AG20443 (cell line): Measurements from ENCODE around the gene FLNC.

ENCODE experiments used
- DNase-seq: peaks from one replicate; pipeline ENCODE4 v3.0.0; 2012; ENCODE audit warnings: low spot score, mixed read lengths

The FLNC gene

GRCh38 chr7:128878226-128879105 is 48.3 kb downstream of the FLNC start:
- no peak for DNase-seq

- no peak for DNase-seq
Measured at GRCh38 chr7:128879461-128879938, 49.3 kb downstream of the FLNC start.

GRCh38 chr7:128879939-128880746 is 49.9 kb downstream of the FLNC start:
- DNase-seq, result peak; percentile 94

GRCh38 chr7:128880791-128881457 is 50.7 kb downstream of the FLNC start:
- no peak for DNase-seq

GRCh38 chr7:128881458-128882125 is 51.4 kb downstream of the FLNC start:
- no peak for DNase-seq

- no peak for DNase-seq
Measured at GRCh38 chr7:128882134-128882533, 51.9 kb downstream of the FLNC start.

GRCh38 chr7:128883622-128884448 is 53.6 kb downstream of the FLNC start:
- DNase-seq, result peak; percentile 94

GRCh38 chr7:128884561-128885369 is 54.6 kb downstream of the FLNC start:
- DNase-seq, result no peak

- DNase-seq, result no peak
Measured at GRCh38 chr7:128885370-128886187, 55.4 kb downstream of the FLNC start.

- DNase-seq, result no peak
Measured at GRCh38 chr7:128886391-128887168, 56.4 kb downstream of the FLNC start.

GRCh38 chr7:128887169-128888038 is 57.2 kb downstream of the FLNC start:
- DNase-seq, result no peak

- no peak for DNase-seq
Measured at GRCh38 chr7:128888039-128888755, 58.0 kb downstream of the FLNC start.

- no peak for DNase-seq
Measured at GRCh38 chr7:128888756-128889095, 58.5 kb downstream of the FLNC start.

- no peak for DNase-seq
Measured at GRCh38 chr7:128889121-128889520, 58.9 kb downstream of the FLNC start.

- DNase-seq, result no peak
Measured at GRCh38 chr7:128890306-128891109, 60.3 kb downstream of the FLNC start.
